PC-9 (cell line): ENCODE results near the gene MYB.

Experiments
- CTCF ChIP-seq: fragments of 200-600 bp; sonication (generic); conservative IDR thresholded peaks from 2 replicates; pipeline ENCODE4 v1.6.1; 2017; ENCODE audit warnings: mixed run types, antibody characterized with exemption, mild to moderate bottlenecking, moderate library complexity
- EZH2 ChIP-seq: fragments of 200-600 bp; sonication (generic); IDR thresholded peaks from 2 replicates; pipeline ENCODE4 v1.8.0; 2017; ENCODE audit warnings: antibody characterized with exemption, low read depth

GRCh38 chr6:135254471-135254870 is 73.4 kb downstream of the MYB start:
- TF ChIP-seq CTCF (no peak), EZH2 (no peak)
